ENCODE data around the gene CCL25.

- no peak for TF ChIP-seq CTCF (IDR thresholded peaks at IDR 0.05)
- TF ChIP-seq POLR2A (IDR thresholded peaks at IDR 0.05): no peak
Measured at GRCh38 chr19:8085598-8086408, 33.2 kb downstream of the CCL25 start.

Data from uterus (tissue), 2 donors.